Neuronal stem cell (in vitro differentiated cells): ENCODE measurements around the gene ZNF684.
"Not testable (repeated sequence)": the region's sequence is repeated elsewhere in the genome, so short reads cannot be mapped to it uniquely, and the experiment has no call there.

Source experiments
- DNase-seq: peaks from one replicate; pipeline ENCODE4 v3.0.0-alpha.2; 2013; ENCODE audit warnings: low spot score
- H2AFZ ChIP-seq: one replicate; pipeline ENCODE4 v1.6.1; 2013; ENCODE audit warnings: mild to moderate bottlenecking, low read length, inconsistent platforms
- H2AK5ac ChIP-seq: 2 replicates; pipeline ENCODE4 v1.6.1; 2013; ENCODE audit warnings: low read depth, mild to moderate bottlenecking, inconsistent platforms, low read length, moderate library complexity, mixed read lengths
- H2BK120ac ChIP-seq: 2 replicates; pipeline ENCODE4 v1.6.1; 2013; ENCODE audit warnings: low read depth, mild to moderate bottlenecking, inconsistent platforms, low read length, moderate library complexity, mixed read lengths
- H2BK12ac ChIP-seq: one replicate; pipeline ENCODE4 v1.6.1; 2013; ENCODE audit warnings: low read length, inconsistent platforms
- H2BK15ac ChIP-seq: 2 replicates; pipeline ENCODE4 v1.6.1; 2013; ENCODE audit warnings: mild to moderate bottlenecking, low read length, inconsistent platforms, mixed read lengths
- H2BK5ac ChIP-seq: one replicate; pipeline ENCODE4 v1.6.1; 2013; ENCODE audit warnings: inconsistent platforms, mild to moderate bottlenecking, low read length, moderate library complexity
- H3K14ac ChIP-seq: one replicate; pipeline ENCODE4 v1.6.1; 2013; ENCODE audit warnings: low read length, inconsistent platforms
- H3K18ac ChIP-seq: 2 replicates; pipeline ENCODE4 v1.6.1; 2013; ENCODE audit warnings: low read length, inconsistent platforms
- H3K23ac ChIP-seq: 2 replicates; pipeline ENCODE4 v1.6.1; 2013; ENCODE audit warnings: low read depth, mild to moderate bottlenecking, mixed read lengths, low read length, inconsistent platforms; ENCODE audit not compliant: poor library complexity
- H3K27ac ChIP-seq: replicated peaks from 3 replicates; pipeline ENCODE4 v1.5.1; 2013; ENCODE audit warnings: low read length, inconsistent platforms
- H3K27me3 ChIP-seq, 3 experiments: 2 replicates each; pipeline ENCODE4 v1.6.1; 2013; ENCODE audit warnings: low read length in 3 of 3, mild to moderate bottlenecking in 2 of 3, inconsistent platforms in 1 of 3, low read depth in 1 of 3, mixed read lengths in 1 of 3, moderate library complexity in 1 of 3; ENCODE audit not compliant: control insufficient read depth in 3 of 3, insufficient read depth in 3 of 3
- H3K36me3 ChIP-seq, 2 donors: replicated peaks in 1 of 2; 2 replicates each; pipeline ENCODE4 v1.6.1; 2013; ENCODE audit warnings: low read length in 2 of 2; ENCODE audit not compliant: control insufficient read depth in 2 of 2, insufficient read depth in 2 of 2
- H3K4ac ChIP-seq: 2 replicates; pipeline ENCODE4 v1.6.1; 2013; ENCODE audit warnings: inconsistent platforms, mild to moderate bottlenecking, low read length, moderate library complexity
- H3K4me1 ChIP-seq, 2 donors: 1 replicate in 1 of 2; 2 replicates in 1 of 2; pipeline ENCODE4 v1.6.1; 2013; ENCODE audit warnings: low read length in 2 of 2, low read depth in 1 of 2; ENCODE audit not compliant: control insufficient read depth in 2 of 2, insufficient read depth in 1 of 2
- H3K4me2 ChIP-seq: one replicate; pipeline ENCODE4 v1.6.1; 2013; ENCODE audit warnings: mild to moderate bottlenecking, low read length, inconsistent platforms; ENCODE audit not compliant: insufficient read depth, poor library complexity, severe bottlenecking
- H3K4me3 ChIP-seq, 2 donors: 2 replicates each; pipeline ENCODE4 v1.5.1; 2013; ENCODE audit warnings: low read length in 2 of 2, mild to moderate bottlenecking in 2 of 2, inconsistent platforms in 1 of 2, moderate library complexity in 1 of 2
- H3K79me1 ChIP-seq: one replicate; pipeline ENCODE4 v1.6.1; 2013; ENCODE audit warnings: low read depth, mild to moderate bottlenecking, inconsistent platforms, low read length, moderate library complexity
- H3K9ac ChIP-seq: one replicate; pipeline ENCODE4 v1.6.1; 2013; ENCODE audit warnings: mild to moderate bottlenecking, low read depth, low read length, inconsistent platforms; ENCODE audit not compliant: poor library complexity
- H3K9me3 ChIP-seq, 2 donors: replicated peaks in 1 of 2; 2 replicates each; pipeline versions ENCODE3 to v1.6.1; 2013; ENCODE audit warnings: low read length in 2 of 2, mild to moderate bottlenecking in 2 of 2, inconsistent platforms in 1 of 2, low read depth in 1 of 2, mixed read lengths in 1 of 2, moderate library complexity in 1 of 2; ENCODE audit not compliant: control insufficient read depth in 2 of 2, insufficient read depth in 1 of 2
- H4K8ac ChIP-seq: one replicate; pipeline ENCODE4 v1.6.1; 2013; ENCODE audit warnings: low read depth, mild to moderate bottlenecking, inconsistent platforms, low read length, moderate library complexity
- H4K91ac ChIP-seq: one replicate; pipeline ENCODE4 v1.6.1; 2013; ENCODE audit warnings: low read length, low read depth, mild to moderate bottlenecking, inconsistent platforms; ENCODE audit not compliant: poor library complexity
- WGBS, 2 donors: extraction: QIAGEN DNeasy Blood & Tissue Kit; methylation state at CpG; one replicate each; pipeline ENCODE4 v1.1.7; 2013; ENCODE audit warnings: missing lambda C conversion rate in 2 of 2, mixed read lengths in 1 of 2; ENCODE audit not compliant: insufficient read length in 2 of 2, insufficient replicate concordance in 1 of 2; ENCODE audit errors: extremely low coverage in 2 of 2; 5-methylcytosine and 5-hydroxymethylcytosine counted together

The ZNF684 gene

DNA sequence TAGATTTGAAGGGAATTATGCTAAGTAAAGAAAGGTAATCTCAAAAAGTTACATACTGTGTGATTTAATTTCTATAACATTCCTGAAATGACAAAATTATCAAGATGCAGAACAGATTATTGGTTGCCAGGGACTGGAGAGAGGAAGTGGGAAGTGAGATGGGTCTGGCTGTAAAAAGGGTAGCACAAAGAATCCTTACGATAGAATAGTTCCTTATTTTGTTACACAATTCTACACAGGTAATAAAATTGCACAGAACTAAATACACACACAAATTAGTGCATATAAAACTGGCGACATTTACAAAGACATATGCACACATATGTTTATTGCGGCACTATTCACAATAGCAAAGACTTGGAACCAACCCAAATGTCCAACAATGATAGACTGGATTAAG lies 33.5 kb downstream of the ZNF684 start:
- Histone ChIP-seq H3K27ac (no peak overlapping the region), H2BK12ac (no peak overlapping the region), H2AFZ (no peak overlapping the region), H3K27me3 (no peaks in the 10 kb centered on the region), H2BK15ac (no peak overlapping the region), H4K91ac (no peak overlapping the region), H3K4me2 (no peak overlapping the region), H3K9me3 (no peaks in the 10 kb centered on the region), H4K8ac (no peak overlapping the region), H3K79me1 (no peaks in the 10 kb centered on the region), H3K4me3 (no peak overlapping the region), H3K14ac (no peak overlapping the region), H2AK5ac (no peak overlapping the region), H3K36me3 (no peaks in the 10 kb centered on the region), H3K4ac (no peak overlapping the region), H3K9ac (no peak overlapping the region), H2BK5ac (no peak overlapping the region), H2BK120ac (no peak overlapping the region), H3K23ac (no peak overlapping the region), H3K18ac (no peak overlapping the region), H3K4me1 (no peaks in the 10 kb centered on the region)
- no CpG with 5 or more reads among the region's 3 CpGs for WGBS, 2 donors
- DNase-seq, result no peak

DNA sequence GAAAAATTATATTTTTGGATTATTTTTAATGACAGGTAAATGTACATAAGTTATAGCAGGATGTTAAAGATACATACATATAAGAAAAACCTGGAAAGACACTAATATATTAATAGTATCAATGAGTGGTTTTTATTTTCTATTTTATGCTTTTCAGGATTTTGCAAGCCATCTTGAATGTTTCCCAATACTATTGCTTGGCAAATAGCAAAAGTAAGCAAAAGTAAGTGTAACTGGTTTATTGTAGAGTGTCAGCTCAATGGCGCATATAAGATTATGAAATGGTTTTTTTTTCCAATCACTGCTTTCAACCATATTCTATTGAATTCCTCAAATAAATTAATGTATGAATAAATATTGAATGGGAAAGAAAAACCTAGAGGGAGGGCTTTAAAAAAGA lies 36.4 kb downstream of the ZNF684 start:
- no peaks in the 10 kb centered on the region for H3K79me1 ChIP-seq
- no peaks in the 10 kb centered on the region for H3K9me3 ChIP-seq
- H4K91ac ChIP-seq, result no peak overlapping the region
- H2AFZ ChIP-seq, result no peak overlapping the region
- no peak overlapping the region for H3K4ac ChIP-seq
- DNase-seq, result no peak
- H3K4me2 ChIP-seq, result no peak overlapping the region
- no peak overlapping the region for H3K4me3 ChIP-seq
- no peak overlapping the region for H3K14ac ChIP-seq
- no peak overlapping the region for H4K8ac ChIP-seq
- H2BK5ac ChIP-seq, result no peak overlapping the region
- H3K18ac ChIP-seq, result no peak overlapping the region
- no peak overlapping the region for H3K27ac ChIP-seq
- WGBS, 2 donors, result no CpG with 5 or more reads among the region's 1 CpG
- no peaks in the 10 kb centered on the region for H3K36me3 ChIP-seq
- H2AK5ac ChIP-seq, result no peak overlapping the region
- no peak overlapping the region for H2BK15ac ChIP-seq
- no peak overlapping the region for H2BK120ac ChIP-seq
- no peak overlapping the region for H3K23ac ChIP-seq
- no peaks in the 10 kb centered on the region for H3K27me3 ChIP-seq
- H3K9ac ChIP-seq, result no peak overlapping the region
- no peak overlapping the region for H2BK12ac ChIP-seq
- H3K4me1 ChIP-seq, result no peaks in the 10 kb centered on the region

DNA sequence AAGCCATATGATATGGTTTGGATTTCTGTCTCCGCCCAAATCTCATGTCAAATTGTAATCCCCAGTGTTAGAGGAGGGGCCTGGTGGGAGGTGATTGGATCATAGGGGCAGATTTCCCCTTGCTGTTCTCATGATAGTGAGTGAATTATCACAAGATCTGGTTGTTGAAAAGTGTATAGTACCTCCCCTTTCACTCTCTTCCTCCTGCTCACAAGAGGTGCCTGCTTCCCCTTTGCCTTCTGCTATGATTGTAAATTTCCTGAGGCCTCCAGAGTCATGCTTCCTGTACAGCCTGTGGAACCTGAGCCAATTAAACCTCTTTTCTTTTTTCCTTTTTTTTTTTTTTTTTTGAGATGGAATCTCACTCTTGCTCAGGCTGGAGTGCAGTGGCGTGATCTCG lies 43.4 kb downstream of the ZNF684 start:
- H2BK15ac ChIP-seq, DNase-seq, H3K4me2 ChIP-seq, H2BK120ac ChIP-seq, H3K9ac ChIP-seq, H3K9me3 ChIP-seq, H4K91ac ChIP-seq, H2AK5ac ChIP-seq, H3K79me1 ChIP-seq, H2BK5ac ChIP-seq, H3K14ac ChIP-seq, H3K27me3 ChIP-seq, H4K8ac ChIP-seq, H2AFZ ChIP-seq, H2BK12ac ChIP-seq, H3K4me3 ChIP-seq, H3K23ac ChIP-seq, H3K27ac ChIP-seq, H3K18ac ChIP-seq, H3K36me3 ChIP-seq, H3K4ac ChIP-seq, H3K4me1 ChIP-seq: not testable (repeated sequence)
- WGBS, 2 donors, result no CpG with 5 or more reads among the region's 3 CpGs

DNA sequence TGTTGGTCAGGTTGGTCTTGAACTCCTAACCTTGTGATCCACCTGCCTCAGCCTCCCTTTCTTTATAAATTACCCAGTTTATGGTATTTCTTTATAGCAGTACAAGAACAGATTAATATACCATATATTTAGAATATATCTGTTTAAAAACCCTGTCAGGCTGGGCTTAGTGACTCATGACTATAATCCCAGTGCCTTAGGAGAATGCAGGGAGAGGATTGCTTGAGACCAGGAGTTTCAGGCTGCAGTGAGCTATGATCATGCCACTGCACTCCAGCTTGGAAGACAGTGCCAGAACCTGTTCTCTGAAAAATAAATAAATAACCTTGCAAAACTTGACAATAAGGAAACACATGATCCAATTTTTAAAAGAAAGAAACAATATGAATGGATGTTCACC lies 43.9 kb downstream of the ZNF684 start:
- no peak overlapping the region for H2AK5ac ChIP-seq
- H3K9me3 ChIP-seq, result peaks cover 0 to 2% of the 10 kb centered on the region in 2 donors
- no peak overlapping the region for H3K23ac ChIP-seq
- H3K4me1 ChIP-seq, result no peaks in the 10 kb centered on the region
- H3K27me3 ChIP-seq, result no peaks in the 10 kb centered on the region
- H4K91ac ChIP-seq, result no peak overlapping the region
- H3K14ac ChIP-seq, result no peak overlapping the region
- H3K4me3 ChIP-seq, result no peak overlapping the region
- H2BK12ac ChIP-seq, result no peak overlapping the region
- H3K9ac ChIP-seq, result no peak overlapping the region
- no peak overlapping the region for H2BK5ac ChIP-seq
- H3K36me3 ChIP-seq, result no peaks in the 10 kb centered on the region
- H3K18ac ChIP-seq, result no peak overlapping the region
- no peak overlapping the region for H3K4me2 ChIP-seq
- H3K79me1 ChIP-seq, result no peaks in the 10 kb centered on the region
- DNase-seq, result no peak
- no peak overlapping the region for H3K27ac ChIP-seq
- H2BK120ac ChIP-seq, result no peak overlapping the region
- H2BK15ac ChIP-seq, result no peak overlapping the region
- H4K8ac ChIP-seq, result no peak overlapping the region
- H3K4ac ChIP-seq, result no peak overlapping the region
- no peak overlapping the region for H2AFZ ChIP-seq
